ENCODE data around the gene COG5.

COG5 gene

DNA sequence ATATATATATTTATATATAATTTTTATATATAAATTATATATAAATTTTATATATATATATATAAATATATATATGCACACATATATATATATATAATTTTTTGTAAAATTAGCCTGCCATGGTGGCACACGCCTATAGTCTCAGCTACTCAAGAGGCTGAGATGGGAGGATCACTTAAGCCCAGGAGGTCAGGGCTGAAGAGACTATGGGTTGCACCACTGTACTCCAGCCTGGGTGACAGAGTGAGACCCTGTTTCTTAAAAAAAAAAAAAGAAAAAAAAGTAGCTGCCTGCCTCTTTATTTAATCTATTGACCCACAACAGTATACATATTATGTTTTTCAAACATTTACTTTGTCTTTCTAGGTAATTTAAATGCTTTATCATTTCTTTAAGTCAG, 35.5 kb upstream of the COG5 start:
- Histone ChIP-seq H3K9me3 (ENCODE audit: control insufficient read depth, insufficient read depth, low read depth, low read length) (no peaks in the 10 kb centered on the region), H3K36me3 (ENCODE audit: control insufficient read depth in 2 of 2, insufficient read depth in 1 of 2, low read length in 2 of 2) (peaks cover 7 to 8% of the 10 kb centered on the region in 2 experiments), H3K4me1 (ENCODE audit: control insufficient read depth, insufficient read depth, low read length) (peaks cover 3% of the 10 kb centered on the region), H3K27ac (ENCODE audit: extremely low read depth, low read depth, low read length) (no peak overlapping the region), H3K4me3 (ENCODE audit: low read depth, low read length) (no peak overlapping the region)
- TF ChIP-seq SP7 (tag by site-specific recombination; IDR thresholded peaks at IDR 0.05) (no peak), ZNF670 (tag by site-specific recombination; IDR thresholded peaks at IDR 0.05; ENCODE audit: low read depth) (no peak), ZNF501 (tag by site-specific recombination; IDR thresholded peaks at IDR 0.05) (no peak), ZNF596 (tag by site-specific recombination; IDR thresholded peaks at IDR 0.05) (no peak), KLF7 (tag by site-specific recombination; IDR thresholded peaks at IDR 0.05; ENCODE audit: borderline replicate concordance) (no peak), ZNF423 (tag by site-specific recombination; IDR thresholded peaks at IDR 0.05) (no peak), ELK4 (IDR thresholded peaks at IDR 0.05; ENCODE audit: borderline replicate concordance, low read depth, low read length) (no peak), SP2 (tag by site-specific recombination; IDR thresholded peaks at IDR 0.05) (no peak)
- TF ChIP-seq, protein P1, sequence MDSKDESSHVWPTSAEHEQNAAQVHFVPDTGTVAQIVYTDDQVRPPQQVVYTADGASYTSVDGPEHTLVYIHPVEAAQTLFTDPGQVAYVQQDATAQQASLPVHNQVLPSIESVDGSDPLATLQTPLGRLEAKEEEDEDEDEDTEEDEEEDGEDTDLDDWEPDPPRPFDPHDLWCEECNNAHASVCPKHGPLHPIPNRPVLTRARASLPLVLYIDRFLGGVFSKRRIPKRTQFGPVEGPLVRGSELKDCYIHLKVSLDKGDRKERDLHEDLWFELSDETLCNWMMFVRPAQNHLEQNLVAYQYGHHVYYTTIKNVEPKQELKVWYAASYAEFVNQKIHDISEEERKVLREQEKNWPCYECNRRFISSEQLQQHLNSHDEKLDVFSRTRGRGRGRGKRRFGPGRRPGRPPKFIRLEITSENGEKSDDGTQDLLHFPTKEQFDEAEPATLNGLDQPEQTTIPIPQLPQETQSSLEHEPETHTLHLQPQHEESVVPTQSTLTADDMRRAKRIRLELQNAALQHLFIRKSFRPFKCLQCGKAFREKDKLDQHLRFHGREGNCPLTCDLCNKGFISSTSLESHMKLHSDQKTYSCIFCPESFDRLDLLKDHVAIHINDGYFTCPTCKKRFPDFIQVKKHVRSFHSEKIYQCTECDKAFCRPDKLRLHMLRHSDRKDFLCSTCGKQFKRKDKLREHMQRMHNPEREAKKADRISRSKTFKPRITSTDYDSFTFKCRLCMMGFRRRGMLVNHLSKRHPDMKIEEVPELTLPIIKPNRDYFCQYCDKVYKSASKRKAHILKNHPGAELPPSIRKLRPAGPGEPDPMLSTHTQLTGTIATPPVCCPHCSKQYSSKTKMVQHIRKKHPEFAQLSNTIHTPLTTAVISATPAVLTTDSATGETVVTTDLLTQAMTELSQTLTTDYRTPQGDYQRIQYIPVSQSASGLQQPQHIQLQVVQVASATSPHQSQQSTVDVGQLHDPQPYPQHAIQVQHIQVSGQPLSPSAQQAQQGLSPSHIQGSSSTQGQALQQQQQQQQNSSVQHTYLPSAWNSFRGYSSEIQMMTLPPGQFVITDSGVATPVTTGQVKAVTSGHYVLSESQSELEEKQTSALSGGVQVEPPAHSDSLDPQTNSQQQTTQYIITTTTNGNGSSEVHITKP (tag by site-specific recombination; IDR thresholded peaks at IDR 0.05), result no peak
- TF ChIP-seq, protein P2, sequence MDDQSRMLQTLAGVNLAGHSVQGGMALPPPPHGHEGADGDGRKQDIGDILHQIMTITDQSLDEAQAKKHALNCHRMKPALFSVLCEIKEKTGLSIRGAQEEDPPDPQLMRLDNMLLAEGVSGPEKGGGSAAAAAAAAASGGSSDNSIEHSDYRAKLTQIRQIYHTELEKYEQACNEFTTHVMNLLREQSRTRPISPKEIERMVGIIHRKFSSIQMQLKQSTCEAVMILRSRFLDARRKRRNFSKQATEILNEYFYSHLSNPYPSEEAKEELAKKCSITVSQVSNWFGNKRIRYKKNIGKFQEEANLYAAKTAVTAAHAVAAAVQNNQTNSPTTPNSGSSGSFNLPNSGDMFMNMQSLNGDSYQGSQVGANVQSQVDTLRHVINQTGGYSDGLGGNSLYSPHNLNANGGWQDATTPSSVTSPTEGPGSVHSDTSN (CRISPR knock-in tag; IDR thresholded peaks at IDR 0.05), result no peak
- CTCF ChIA-PET, result interaction anchor here (1.0 kb wide), 1 partner anchor 280 kb away, joined by 4 read pairs; no protein-coding TSS in a partner anchor
- POLR2A ChIA-PET, result no interaction called here

GRCh38 chr7:107597953-107598352, 34.2 kb upstream of the COG5 start:
- no peak overlapping the region for H3K27ac ChIP-seq (ENCODE audit: extremely low read depth, low read depth, low read length)
- H3K4me1 ChIP-seq (ENCODE audit: control insufficient read depth, insufficient read depth, low read length), result peaks cover 3% of the 10 kb centered on the region
- POLR2A ChIA-PET, result no interaction called here
- CTCF ChIA-PET, result interaction anchor here (0.7 kb wide), 1 partner anchor 388 kb away, joined by 3 read pairs; no protein-coding TSS in a partner anchor
- TF ChIP-seq, protein P3, sequence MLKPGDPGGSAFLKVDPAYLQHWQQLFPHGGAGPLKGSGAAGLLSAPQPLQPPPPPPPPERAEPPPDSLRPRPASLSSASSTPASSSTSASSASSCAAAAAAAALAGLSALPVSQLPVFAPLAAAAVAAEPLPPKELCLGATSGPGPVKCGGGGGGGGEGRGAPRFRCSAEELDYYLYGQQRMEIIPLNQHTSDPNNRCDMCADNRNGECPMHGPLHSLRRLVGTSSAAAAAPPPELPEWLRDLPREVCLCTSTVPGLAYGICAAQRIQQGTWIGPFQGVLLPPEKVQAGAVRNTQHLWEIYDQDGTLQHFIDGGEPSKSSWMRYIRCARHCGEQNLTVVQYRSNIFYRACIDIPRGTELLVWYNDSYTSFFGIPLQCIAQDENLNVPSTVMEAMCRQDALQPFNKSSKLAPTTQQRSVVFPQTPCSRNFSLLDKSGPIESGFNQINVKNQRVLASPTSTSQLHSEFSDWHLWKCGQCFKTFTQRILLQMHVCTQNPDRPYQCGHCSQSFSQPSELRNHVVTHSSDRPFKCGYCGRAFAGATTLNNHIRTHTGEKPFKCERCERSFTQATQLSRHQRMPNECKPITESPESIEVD (tag by site-specific recombination; IDR thresholded peaks at IDR 0.05), result peak; percentile 81
- TF ChIP-seq ZNF416 (tag by site-specific recombination; IDR thresholded peaks at IDR 0.05) (no peak), EGR2 (tag by site-specific recombination; IDR thresholded peaks at IDR 0.05; ENCODE audit: low read depth) (no peak), ZBTB21 (tag by site-specific recombination; IDR thresholded peaks at IDR 0.05) (no peak)
- no peak overlapping the region for H3K4me3 ChIP-seq (ENCODE audit: low read depth, low read length)
- H3K36me3 ChIP-seq (ENCODE audit: control insufficient read depth in 2 of 2, insufficient read depth in 1 of 2, low read length in 2 of 2), result peaks cover 4 to 8% of the 10 kb centered on the region in 2 experiments
- H3K9me3 ChIP-seq (ENCODE audit: control insufficient read depth, insufficient read depth, low read depth, low read length), result no peaks in the 10 kb centered on the region

DNA sequence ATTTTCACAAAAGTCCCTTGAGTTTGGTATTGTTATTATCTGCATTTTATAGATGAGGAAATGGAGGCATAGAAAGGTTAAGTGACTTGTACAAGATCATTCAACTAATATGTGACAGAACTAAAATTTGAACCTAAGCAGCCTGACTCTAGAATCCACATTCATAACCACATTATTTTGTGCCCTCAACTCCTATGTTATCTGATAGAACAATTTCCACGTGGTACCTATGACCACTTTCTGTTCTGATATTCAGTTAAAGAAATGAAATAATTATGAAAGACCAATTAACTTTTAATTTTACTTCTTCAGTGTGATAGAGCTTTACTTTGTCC, 33.8 kb upstream of the COG5 start:
- ChIA-PET CTCF (interaction anchor here (0.6 to 1.2 kb wide), 3 partner anchors 277 to 549 kb away, joined by 3 to 5 read pairs (median 3); no protein-coding TSS in a partner anchor), POLR2A (no interaction called here)
- Histone ChIP-seq H3K4me3 (ENCODE audit: low read depth, low read length) (no peak overlapping the region), H3K27ac (ENCODE audit: extremely low read depth, low read depth, low read length) (0 out of 2 replicates have a peak overlapping the region, but pooled peaks have one; percentile 37), H3K9me3 (ENCODE audit: control insufficient read depth, insufficient read depth, low read depth, low read length) (no peaks in the 10 kb centered on the region), H3K4me1 (ENCODE audit: control insufficient read depth, insufficient read depth, low read length) (peaks cover 3% of the 10 kb centered on the region), H3K36me3 (ENCODE audit: control insufficient read depth in 2 of 2, insufficient read depth in 1 of 2, low read length in 2 of 2) (peaks cover 4 to 8% of the 10 kb centered on the region in 2 experiments; a peak in 2 of 3 replicates)
- TF ChIP-seq ZFP69B (tag by site-specific recombination; IDR thresholded peaks at IDR 0.05) (no peak), ZIC2 (tag by site-specific recombination; IDR thresholded peaks at IDR 0.05) (no peak), ZNF433 (tag by site-specific recombination; IDR thresholded peaks at IDR 0.05; ENCODE audit: low read depth) (no peak), ZNF280D (tag by site-specific recombination; IDR thresholded peaks at IDR 0.05) (no peak), ZFP3 (tag by site-specific recombination; IDR thresholded peaks at IDR 0.05; ENCODE audit: low read depth) (peak; percentile 63), ZNF350 (tag by site-specific recombination; IDR thresholded peaks at IDR 0.05) (no peak)

All from HEK293 (cell line).